ENCODE measurements around the gene USHBP1.
A peak's percentile ranks its signal among the peaks of the same experiment; 100 is the strongest.

Gene USHBP1

DNA sequence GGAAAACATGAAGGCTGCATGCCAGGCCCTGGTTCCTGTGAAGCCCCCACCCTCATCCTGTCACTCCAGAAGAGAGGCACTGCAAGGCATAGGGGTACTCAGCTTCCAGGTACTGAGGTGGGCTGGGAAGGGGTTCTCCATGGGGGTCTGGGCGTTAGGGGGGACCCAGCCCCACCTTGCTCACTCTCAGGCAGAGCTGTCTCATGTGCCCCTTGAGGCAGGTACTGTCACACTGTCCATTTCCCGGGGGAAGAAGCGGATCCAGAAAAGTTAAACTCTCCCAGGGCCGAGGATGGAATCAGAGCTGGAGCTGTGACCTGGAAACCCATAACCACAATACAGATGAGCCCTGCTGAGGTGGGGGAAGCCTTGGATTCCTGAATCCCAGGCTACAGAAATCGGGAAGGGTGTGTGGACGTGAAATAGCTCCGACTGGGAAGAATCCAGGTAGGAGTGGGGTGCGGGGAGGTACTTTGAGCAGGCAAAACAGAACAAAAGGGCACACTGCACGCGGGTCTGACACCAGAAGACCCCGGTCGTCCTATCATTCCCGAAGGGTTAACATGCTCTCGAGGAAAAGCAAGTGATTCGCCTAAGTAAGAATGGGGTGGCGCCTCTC lies 49.9 kb downstream of the USHBP1 start:
- in situ Hi-C loops (cut with HindIII; ENCODE audit: low sequenced_read_pairs) = no loop called here
- H3K4me3 ChIP-seq (ENCODE audit: low read depth, low read length) = peak overlapping the region; percentile 62
- DNase-seq (ENCODE audit: low read depth) = no peak
- TF ChIP-seq, protein P1, sequence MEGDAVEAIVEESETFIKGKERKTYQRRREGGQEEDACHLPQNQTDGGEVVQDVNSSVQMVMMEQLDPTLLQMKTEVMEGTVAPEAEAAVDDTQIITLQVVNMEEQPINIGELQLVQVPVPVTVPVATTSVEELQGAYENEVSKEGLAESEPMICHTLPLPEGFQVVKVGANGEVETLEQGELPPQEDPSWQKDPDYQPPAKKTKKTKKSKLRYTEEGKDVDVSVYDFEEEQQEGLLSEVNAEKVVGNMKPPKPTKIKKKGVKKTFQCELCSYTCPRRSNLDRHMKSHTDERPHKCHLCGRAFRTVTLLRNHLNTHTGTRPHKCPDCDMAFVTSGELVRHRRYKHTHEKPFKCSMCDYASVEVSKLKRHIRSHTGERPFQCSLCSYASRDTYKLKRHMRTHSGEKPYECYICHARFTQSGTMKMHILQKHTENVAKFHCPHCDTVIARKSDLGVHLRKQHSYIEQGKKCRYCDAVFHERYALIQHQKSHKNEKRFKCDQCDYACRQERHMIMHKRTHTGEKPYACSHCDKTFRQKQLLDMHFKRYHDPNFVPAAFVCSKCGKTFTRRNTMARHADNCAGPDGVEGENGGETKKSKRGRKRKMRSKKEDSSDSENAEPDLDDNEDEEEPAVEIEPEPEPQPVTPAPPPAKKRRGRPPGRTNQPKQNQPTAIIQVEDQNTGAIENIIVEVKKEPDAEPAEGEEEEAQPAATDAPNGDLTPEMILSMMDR (IDR thresholded peaks at IDR 0.05; ENCODE audit: low read depth, low read length, missing control alignments) = no peak

DNA sequence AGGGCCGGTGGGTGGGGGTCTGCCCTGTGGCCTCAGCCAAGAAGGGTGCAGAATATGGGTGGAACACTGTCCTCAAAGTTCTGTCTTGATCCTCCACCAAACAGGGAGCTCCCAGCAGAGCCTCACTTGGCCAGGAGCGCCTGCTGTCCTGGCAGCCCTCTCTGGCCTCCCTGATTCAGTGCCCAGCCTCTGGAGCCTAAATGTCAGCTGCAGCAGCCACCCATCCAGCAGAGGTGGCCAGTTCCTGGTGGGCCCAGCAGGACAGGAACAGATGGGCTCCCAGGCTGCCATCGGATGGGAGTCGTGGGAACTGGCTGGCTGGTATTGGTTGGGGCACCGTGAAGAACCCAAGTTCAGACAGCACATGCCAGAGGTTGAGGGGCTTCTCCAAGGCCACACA lies 51.2 kb downstream of the USHBP1 start:
- in situ Hi-C loops (cut with HindIII; ENCODE audit: low sequenced_read_pairs) = no loop called here
- no peak for DNase-seq (ENCODE audit: low read depth)
- no peak overlapping the region for H3K4me3 ChIP-seq (ENCODE audit: low read depth, low read length)
- TF ChIP-seq, protein P1 (IDR thresholded peaks at IDR 0.05; ENCODE audit: low read depth, low read length, missing control alignments) = no peak

DNA sequence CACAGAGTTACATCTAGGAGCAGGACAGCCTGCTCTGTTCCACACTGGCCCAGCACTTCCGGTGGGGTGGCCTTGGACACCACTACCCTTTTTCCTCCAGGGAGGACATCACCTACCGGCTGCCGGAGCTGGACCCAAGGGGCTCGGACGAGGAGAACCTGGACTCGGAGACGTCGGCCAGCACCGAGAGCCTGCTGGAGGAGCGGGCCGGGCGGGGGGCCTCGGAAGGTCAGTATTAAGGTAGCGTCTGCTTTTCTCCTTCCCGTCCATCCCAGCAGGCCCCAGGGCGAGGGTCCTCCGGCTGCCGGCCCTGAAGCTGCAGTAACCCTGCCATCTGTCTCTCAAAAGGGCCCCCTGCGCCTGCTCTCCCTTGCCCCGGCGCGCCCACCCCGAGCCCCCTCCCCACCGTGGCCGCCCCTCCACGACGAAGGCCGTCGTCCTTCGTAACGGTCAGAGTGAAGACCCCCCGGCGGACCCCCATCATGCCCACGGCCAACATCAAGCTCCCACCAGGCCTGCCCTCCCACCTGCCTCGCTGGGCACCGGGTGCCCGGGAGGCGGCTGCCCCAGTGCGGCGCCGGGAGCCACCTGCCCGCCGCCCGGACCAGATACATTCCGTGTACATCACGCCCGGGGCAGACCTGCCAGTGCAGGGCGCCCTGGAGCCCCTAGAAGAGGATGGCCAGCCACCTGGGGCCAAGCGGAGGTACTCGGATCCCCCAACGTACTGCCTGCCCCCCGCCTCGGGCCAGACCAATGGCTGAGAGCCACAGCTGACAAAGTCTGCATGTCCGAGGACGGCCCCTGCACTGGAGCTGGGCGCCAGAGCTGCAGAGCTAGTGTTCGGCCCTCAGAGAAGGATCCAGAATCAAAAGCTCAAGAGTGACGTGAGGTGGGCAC lies 52.7 kb downstream of the USHBP1 start:
- no peak overlapping the region for H3K4me3 ChIP-seq (ENCODE audit: low read depth, low read length)
- in situ Hi-C loops (cut with HindIII; ENCODE audit: low sequenced_read_pairs) = no loop called here
- no peak for DNase-seq (ENCODE audit: low read depth)
- TF ChIP-seq, protein P1 (IDR thresholded peaks at IDR 0.05; ENCODE audit: low read depth, low read length, missing control alignments) = no peak

DNA sequence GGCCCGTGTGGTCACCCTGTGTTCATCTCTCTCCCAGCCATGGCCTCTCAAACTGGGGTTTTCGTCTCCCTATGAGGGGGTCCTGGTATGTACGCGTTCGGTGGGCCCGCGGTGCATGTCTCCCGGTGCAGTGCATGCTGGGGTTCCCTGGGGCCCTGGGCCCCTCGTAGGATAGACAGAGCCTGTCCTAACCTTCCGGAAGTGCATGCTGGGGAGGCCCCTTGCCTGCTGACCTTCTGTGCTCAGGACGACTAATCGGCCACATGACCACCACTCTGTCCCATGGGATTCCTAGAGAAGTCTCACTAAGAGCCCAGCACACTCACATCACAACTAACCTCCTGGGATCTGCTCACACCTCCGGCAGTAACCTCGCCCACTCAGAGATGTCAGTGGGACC lies 54.2 kb downstream of the USHBP1 start:
- H3K4me3 ChIP-seq (ENCODE audit: low read depth, low read length) = no peak overlapping the region
- no peak for DNase-seq (ENCODE audit: low read depth)
- TF ChIP-seq, protein P1 (IDR thresholded peaks at IDR 0.05; ENCODE audit: low read depth, low read length, missing control alignments) = no peak
- in situ Hi-C loops (cut with HindIII; ENCODE audit: low sequenced_read_pairs) = no loop called here

DNA sequence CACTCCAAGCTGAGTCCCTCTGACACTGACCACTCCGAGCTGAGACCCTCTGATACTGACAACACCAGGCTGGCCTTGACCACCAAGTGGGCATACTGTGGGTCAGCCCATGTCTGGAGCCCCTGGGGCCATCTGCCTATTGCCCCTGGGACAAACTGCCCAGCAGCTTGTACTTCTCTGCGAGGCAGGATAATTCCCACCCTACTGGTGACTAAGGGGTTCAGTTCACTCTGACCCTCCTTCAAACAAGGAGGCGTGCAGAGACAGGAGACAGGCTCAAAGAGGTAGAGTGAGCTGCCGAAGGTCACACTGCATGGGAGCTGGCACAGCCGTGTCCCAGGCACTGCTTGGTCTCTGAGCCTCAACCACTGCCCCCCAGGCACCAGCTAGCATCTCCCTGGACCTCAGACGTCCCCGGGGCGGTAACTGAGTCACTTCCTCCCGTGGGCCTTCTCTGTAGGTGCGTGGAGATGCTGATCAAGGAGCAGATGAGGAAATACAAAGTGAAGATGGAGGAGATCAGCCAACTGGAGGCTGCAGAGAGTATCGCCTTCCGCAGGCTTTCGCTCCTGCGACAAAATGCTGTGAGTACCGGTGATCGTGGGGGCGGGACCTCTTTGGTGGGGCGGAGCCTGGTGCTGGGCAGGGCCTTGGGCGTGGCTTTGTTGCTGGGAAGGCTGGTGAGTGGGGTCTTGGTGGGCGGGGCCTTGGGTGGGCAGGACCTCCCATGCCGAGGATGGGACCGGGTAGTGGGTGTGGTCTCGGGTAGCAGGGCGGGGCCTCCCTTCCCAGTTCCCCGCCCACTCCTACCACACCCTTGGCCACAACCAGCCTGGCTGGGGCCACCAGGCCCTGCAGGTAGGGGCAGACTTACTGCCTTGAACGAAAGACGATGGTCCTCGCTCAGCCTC lies 55.2 kb downstream of the USHBP1 start:
- no peak overlapping the region for H3K4me3 ChIP-seq (ENCODE audit: low read depth, low read length)
- TF ChIP-seq, protein P1 (IDR thresholded peaks at IDR 0.05; ENCODE audit: low read depth, low read length, missing control alignments) = no peak
- no peak for DNase-seq (ENCODE audit: low read depth)
- in situ Hi-C loops (cut with HindIII; ENCODE audit: low sequenced_read_pairs) = no loop called here

All from astrocyte of the cerebellum (primary cell).